ENCODE results near the gene ARRDC2.

GRCh38 chr19:17967257-17968051 is 40.5 kb upstream of the ARRDC2 start:
- TF ChIP-seq CTCF (IDR thresholded peaks at IDR 0.05) = no peak
- no peak for TF ChIP-seq POLR2A (IDR thresholded peaks at IDR 0.05)
- TF ChIP-seq EP300 (IDR thresholded peaks at IDR 0.05) = no peak

Measured in ovary (tissue), 3 donors.